Mesodermal cell (in vitro differentiated cells): ENCODE measurements around the gene TMEM54.

Experiments
- H3K27ac ChIP-seq: 2 replicates; pipeline ENCODE4 v1.7.0; 2013; ENCODE audit warnings: mild to moderate bottlenecking, low read depth, low read length, moderate library complexity; ENCODE audit not compliant: severe bottlenecking
- H3K36me3 ChIP-seq: 2 replicates; pipeline ENCODE4 v1.7.1; 2013; ENCODE audit warnings: mild to moderate bottlenecking, low read length, moderate library complexity; ENCODE audit not compliant: control insufficient read depth, insufficient read depth
- H3K4me1 ChIP-seq: one replicate; pipeline ENCODE4 v1.7.1; 2013; ENCODE audit warnings: mild to moderate bottlenecking, low read length; ENCODE audit not compliant: insufficient read depth, control insufficient read depth, poor library complexity, severe bottlenecking
- H3K4me3 ChIP-seq: 2 replicates; pipeline ENCODE4 v1.7.0; 2013; ENCODE audit warnings: low read length, control low read depth, mild to moderate bottlenecking; ENCODE audit not compliant: insufficient read depth, poor library complexity, severe bottlenecking; ENCODE audit errors: extremely low read depth
- H3K9me3 ChIP-seq: 2 replicates; pipeline ENCODE4 v1.7.1; 2013; ENCODE audit warnings: mild to moderate bottlenecking, low read length, moderate library complexity; ENCODE audit not compliant: control insufficient read depth
- WGBS, 2 experiments: methylation state at CpG; one replicate each; pipeline ENCODE4 v1.1.5; 2013; ENCODE audit warnings: missing lambda C conversion rate in 2 of 2; ENCODE audit not compliant: insufficient coverage in 2 of 2; 5-methylcytosine and 5-hydroxymethylcytosine counted together

TMEM54 gene

DNA sequence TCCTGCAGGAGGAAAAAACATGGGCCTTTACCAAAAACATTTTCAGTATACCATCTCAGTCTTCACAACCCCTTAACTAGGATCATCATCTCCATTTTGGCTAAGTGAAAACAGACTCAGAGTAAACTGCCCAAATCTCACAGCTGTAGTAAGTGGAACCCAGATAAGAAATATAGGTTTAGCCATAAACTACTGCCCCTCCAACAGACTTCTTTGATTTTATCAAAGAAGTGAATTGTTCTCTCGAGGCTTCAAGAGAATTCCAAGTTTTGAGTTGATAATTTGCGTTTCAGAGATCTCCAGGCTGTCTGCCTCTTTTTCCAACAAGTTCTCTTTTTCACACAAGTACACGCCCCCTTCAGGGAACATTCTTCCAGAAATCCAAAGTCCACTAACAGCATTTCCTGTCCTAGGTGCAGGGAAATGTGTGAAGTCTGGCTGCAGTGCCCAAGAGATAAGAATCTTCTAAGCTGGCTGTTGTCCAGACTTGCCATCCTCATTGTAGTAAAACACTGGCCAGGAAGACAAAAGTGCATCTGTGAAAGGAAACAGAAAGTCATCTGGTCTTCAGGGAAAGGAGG, 32.6 kb upstream of the TMEM54 start:
- Histone ChIP-seq H3K9me3 (no peaks in the 10 kb centered on the region), H3K27ac (peak overlapping the region; percentile 87), H3K4me3 (no peak overlapping the region), H3K4me1 (peaks cover 8% of the 10 kb centered on the region), H3K36me3 (peaks cover 29% of the 10 kb centered on the region)
- no CpG with 5 or more reads among the region's 3 CpGs for WGBS, 2 experiments

DNA sequence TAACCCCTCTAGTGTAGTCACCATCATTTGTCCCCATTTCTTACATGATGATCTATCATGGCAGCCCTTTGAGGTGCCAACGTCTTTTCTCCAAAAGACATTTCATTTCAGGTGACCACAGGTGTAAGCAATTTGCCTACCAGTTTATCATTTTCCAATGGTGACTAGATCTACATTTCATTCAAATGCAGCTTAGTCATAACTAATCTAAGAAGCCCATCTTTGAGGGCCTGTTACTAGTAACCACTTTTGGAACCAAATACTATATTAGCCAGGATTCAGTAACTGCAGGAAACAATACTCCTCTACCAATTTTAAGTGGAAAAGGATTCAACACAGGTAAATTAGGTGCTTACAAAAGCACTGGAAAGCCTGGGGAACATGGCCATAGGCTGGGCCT, 30.6 kb upstream of the TMEM54 start:
- H3K4me3 ChIP-seq = no peak overlapping the region
- H3K4me1 ChIP-seq = peaks cover 10% of the 10 kb centered on the region
- peaks cover 10% of the 10 kb centered on the region for H3K36me3 ChIP-seq
- H3K27ac ChIP-seq = no peak overlapping the region
- 82 to 100% methylated on average over 1 of the region's 1 CpG for WGBS, 2 experiments
- no peaks in the 10 kb centered on the region for H3K9me3 ChIP-seq

DNA sequence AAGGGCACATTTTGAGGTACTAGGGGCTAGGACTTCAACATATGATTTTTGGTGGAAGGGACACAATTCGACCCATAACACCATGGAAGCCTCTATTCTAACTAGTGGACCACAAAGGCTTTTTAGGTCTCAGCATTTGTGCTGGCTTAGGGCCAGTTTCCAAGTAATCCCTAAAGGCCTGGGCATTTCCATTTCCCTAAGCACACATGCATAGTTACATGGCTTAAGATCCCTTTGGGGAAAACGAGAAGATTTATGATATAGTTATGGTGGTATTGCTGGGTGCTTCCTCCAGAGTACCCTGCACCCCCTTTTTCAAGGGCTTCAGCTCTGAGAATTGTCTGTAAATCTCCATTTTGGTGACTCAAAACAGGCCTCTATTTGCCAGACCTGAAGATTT, 28.2 kb upstream of the TMEM54 start:
- H3K27ac ChIP-seq = no peak overlapping the region
- no peaks in the 10 kb centered on the region for H3K9me3 ChIP-seq
- WGBS, 2 experiments = 100% methylated on average over 1 of the region's 2 CpGs; no CpG with 5 or more reads in 1 of the 2 experiments
- no peak overlapping the region for H3K4me3 ChIP-seq
- H3K4me1 ChIP-seq = peaks cover 20% of the 10 kb centered on the region
- no peaks in the 10 kb centered on the region for H3K36me3 ChIP-seq

DNA sequence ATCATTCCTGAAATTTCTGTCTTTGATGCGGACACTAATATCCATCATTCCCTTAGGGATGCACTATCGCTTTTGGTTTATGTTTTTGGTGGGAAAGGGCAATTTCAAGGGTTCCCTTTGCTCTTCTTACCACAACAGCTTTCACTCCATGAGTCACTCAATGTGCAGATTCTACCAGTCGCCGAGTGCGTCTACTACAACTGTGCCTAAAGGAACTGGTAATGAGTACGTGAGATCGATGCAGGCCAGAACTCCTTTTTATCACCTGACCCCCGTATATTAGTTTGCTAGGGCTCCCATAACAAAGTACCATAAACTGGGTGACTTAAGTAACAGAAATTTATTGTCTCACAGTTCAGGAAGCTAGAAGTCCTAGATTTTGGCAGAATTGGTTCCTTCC, 27.5 kb upstream of the TMEM54 start:
- WGBS, 2 experiments = 100% methylated on average over 1 to 3 of the region's 8 CpGs
- no peaks in the 10 kb centered on the region for H3K36me3 ChIP-seq
- no peak overlapping the region for H3K4me3 ChIP-seq
- H3K4me1 ChIP-seq = peaks cover 18% of the 10 kb centered on the region
- H3K27ac ChIP-seq = no peak overlapping the region
- H3K9me3 ChIP-seq = no peaks in the 10 kb centered on the region

DNA sequence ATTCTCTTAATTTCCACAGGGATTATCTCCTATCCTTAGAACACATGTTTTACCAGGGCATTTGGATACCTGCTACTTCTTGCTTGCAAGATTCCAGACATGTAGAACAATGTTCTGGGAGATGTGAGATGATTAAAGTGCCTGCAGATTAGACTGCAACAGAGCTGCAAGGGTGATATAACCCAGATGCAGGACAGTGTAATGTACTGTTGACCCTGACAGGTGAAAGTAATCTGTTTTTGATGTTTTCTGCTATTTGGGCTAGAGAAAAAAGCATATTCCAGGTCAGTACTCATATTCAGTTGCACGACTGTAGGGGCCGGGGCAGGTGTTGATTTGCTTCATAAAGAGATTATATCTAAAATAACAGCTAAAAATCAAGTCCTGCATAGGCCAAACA, 27.1 kb upstream of the TMEM54 start:
- no CpG with 5 or more reads among the region's 2 CpGs for whole genome bisulfite sequencing, 2 experiments
- no peaks in the 10 kb centered on the region for H3K9me3 ChIP-seq
- no peaks in the 10 kb centered on the region for H3K36me3 ChIP-seq
- H3K4me3 ChIP-seq = no peak overlapping the region
- peaks cover 18% of the 10 kb centered on the region for H3K4me1 ChIP-seq
- H3K27ac ChIP-seq = no peak overlapping the region

DNA sequence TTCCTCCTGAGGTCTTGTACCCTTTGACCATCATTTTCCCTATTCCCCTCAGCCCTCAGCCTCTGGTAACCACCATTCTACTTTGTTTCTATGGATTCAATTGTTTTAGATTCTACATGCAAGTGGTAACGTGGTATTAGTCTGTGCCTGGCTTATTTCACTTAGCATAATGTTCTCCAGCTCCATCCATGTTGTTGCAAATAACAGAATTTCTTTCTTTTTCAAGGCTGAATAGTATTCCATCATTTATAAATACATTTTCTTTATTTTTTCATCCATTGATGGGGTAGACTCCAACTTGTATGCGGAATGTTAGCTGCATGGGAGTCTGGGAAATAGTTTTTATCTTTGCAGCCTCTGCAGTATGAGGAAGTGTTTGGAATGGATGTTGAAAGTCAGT, 26.3 kb upstream of the TMEM54 start:
- peaks cover 15% of the 10 kb centered on the region for H3K4me1 ChIP-seq
- H3K27ac ChIP-seq = no peak overlapping the region
- 100% methylated on average over 1 of the region's 2 CpGs for WGBS, 2 experiments
- H3K9me3 ChIP-seq = no peaks in the 10 kb centered on the region
- no peak overlapping the region for H3K4me3 ChIP-seq
- no peaks in the 10 kb centered on the region for H3K36me3 ChIP-seq

DNA sequence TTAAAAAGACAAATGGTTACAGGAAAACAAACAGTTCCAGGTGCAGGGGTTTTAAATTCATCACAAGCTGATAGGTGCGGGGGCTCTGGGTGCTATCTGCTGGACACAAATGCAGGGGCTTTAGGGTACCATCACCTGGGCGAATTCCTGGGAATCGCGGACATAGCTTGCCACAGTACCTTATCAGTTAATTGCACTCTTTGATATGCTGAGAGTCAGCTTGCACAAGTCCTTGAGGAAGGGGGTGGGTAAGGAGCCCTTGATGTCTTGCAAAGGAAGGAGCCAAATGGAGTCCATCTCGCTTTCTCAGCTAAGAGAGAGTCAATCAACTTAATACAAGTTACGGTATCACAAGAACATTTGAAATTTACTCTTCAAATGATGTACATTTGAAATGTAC, 25.4 kb upstream of the TMEM54 start:
- H3K9me3 ChIP-seq = no peaks in the 10 kb centered on the region
- H3K27ac ChIP-seq = no peak overlapping the region
- peak overlapping the region; percentile 19 for H3K4me3 ChIP-seq
- no peaks in the 10 kb centered on the region for H3K36me3 ChIP-seq
- peaks cover 15% of the 10 kb centered on the region for H3K4me1 ChIP-seq
- 38 to 71% methylated on average over 1 of the region's 6 CpGs for WGBS, 2 experiments

DNA sequence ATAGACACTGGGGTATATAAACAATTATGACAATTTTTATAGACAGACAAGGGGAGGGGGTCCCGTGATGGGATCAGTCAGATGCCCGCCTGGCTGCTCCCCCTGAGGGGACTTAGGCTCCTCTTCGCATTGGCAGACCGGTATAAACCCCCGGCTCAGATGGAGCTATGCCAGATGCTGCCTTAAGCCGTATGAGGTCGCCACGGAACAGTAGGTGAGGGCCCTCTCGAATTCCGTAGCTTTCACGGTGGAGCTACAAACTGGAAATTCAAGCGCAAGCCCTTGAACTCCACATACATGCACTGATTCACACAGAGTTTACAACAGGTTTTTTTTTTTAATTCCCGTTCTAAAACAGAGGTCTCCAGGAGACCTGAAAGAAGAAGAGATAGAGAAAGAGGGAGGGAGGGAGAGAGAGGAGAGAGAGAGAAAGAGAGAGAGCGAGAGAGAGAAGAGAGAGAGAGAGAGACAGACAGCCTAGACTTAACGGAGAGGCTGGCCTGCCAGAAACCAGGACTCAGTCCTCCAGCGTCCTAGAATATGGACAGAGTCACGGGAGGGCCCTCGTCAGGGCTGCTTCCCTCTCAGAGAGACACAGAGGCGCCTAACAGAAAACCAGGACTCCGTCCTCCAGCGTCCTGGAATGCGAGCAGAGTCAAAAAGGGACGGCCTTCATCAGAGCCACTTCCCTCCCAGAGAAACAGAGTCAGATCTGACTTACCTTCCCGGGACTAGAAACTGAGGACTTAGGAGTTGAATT, 24.4 kb upstream of the TMEM54 start:
- Histone ChIP-seq H3K4me3 (peak overlapping the region; percentile 19), H3K9me3 (no peaks in the 10 kb centered on the region), H3K36me3 (no peaks in the 10 kb centered on the region), H3K4me1 (peaks cover 15% of the 10 kb centered on the region), H3K27ac (peak overlapping the region; percentile 90)
- 3 to 5% methylated on average over 21 to 23 of the region's 24 CpGs for WGBS, 2 experiments

DNA sequence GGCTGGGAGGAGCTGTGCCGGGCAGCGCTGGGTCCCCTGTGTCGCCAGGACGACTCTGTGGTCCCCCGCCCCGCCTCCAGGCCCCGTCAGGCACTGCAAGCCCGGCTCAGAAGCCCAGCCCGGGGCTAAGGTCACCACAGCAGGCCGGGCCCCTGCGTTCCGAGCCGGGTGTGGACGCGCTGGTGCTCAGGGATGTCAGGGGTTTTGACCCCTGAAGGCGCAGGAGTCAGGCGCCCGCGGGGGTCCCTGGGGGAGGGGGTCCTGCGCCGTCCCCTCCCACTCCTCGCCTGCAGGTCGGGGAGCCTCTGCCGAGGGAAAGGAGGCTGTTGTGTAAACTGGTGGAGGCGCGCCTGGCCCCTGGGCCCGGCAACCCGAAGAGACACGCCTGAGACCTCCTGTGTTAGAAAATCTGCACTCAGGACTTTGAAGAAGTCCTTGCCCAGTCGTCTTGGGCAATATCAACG, 23.7 kb upstream of the TMEM54 start:
- WGBS, 2 experiments = 3 to 5% methylated on average over 20 to 28 of the region's 31 CpGs
- no peaks in the 10 kb centered on the region for H3K36me3 ChIP-seq
- H3K4me3 ChIP-seq = peak overlapping the region; percentile 19
- no peaks in the 10 kb centered on the region for H3K9me3 ChIP-seq
- H3K4me1 ChIP-seq = peaks cover 15% of the 10 kb centered on the region
- H3K27ac ChIP-seq = peak overlapping the region; percentile 90

DNA sequence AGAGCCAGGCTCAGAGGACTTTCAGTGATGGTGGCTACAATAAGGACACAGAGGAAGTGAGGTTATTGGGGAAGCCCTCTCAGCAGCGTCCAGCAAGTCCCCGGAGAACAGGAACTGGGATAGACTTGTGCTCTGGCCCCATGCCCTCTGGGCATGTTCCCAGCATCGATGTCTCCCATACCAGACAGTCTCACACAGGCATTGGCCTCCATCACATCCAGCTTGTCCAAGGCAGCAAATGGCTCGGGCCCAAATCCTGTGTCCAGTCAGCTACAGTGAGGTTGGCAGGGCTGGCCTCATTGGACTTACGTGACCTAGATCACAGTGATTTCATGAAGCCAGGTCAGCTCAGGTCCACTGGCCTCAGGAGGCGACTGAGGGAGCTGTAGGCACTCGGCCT, 19.6 kb upstream of the TMEM54 start:
- no peak overlapping the region for H3K27ac ChIP-seq
- 96 to 98% methylated on average over 7 of the region's 7 CpGs for WGBS, 2 experiments
- no peak overlapping the region for H3K4me3 ChIP-seq
- H3K4me1 ChIP-seq = peaks cover 13% of the 10 kb centered on the region
- H3K9me3 ChIP-seq = no peaks in the 10 kb centered on the region
- H3K36me3 ChIP-seq = no peaks in the 10 kb centered on the region
